ENCODE results near the gene SLC25A31.

SLC25A31 gene

DNA sequence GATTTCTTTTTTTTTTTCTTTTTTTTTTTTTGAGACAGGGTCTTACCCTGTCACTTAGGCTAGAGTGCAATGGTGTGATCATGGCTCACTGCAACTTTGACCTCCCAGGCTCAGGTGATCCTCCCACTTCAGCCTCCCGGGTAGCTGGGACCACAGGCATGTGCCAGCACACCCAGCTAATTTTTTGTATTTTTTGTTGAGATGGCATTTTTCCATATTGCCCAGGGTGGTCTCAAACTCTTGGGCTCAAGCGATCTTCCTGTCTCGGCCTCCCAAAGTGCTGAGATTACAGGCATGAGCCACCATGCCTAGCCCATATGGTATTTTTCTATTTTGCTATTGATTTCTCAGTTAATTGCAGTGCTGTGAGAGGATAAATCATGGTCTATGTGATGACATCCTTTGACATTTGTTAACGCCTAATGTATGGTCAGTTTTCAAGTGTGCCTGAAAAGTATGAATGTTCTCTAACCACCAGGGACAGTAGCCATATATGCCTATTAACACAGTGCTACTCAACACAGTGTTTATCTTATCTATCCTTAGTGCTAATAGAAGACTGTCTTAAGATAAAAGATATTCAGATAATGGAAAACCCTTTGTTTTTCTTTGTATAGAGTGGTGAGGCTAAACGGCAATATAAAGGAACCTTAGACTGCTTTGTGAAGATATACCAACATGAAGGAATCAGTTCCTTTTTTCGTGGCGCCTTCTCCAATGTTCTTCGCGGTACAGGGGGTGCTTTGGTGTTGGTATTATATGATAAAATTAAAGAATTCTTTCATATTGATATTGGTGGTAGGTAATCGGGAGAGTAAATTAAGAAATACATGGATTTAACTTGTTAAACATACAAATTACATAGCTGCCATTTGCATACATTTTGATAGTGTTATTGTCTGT, 42.8 kb downstream of the SLC25A31 start:
- DNase-seq (ENCODE audit: low read depth, low spot score) = no peak
- H3K4me3 ChIP-seq (ENCODE audit: low read length) = no peak overlapping the region

DNA sequence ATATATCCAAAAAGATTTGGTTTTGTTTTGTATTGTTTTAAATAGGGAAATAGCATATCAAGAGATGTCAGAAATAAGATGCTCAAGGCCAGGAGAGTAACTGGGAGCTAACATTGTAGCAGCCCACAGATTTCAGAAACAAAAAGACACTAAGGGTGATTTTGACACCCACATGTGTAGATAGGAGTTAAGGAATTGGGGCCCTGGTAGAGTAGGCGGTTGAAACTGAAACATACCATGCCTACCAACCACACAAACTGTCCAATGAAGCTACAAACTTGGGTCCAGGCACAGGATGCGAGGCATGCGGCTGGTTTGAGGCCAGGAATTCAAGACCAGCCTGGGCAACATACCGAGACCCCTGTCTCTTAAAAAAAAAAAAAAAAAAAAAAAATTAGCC, 45.6 kb downstream of the SLC25A31 start:
- no peak overlapping the region for H3K4me3 ChIP-seq (ENCODE audit: low read length)
- no peak for DNase-seq (ENCODE audit: low read depth, low spot score)

DNA sequence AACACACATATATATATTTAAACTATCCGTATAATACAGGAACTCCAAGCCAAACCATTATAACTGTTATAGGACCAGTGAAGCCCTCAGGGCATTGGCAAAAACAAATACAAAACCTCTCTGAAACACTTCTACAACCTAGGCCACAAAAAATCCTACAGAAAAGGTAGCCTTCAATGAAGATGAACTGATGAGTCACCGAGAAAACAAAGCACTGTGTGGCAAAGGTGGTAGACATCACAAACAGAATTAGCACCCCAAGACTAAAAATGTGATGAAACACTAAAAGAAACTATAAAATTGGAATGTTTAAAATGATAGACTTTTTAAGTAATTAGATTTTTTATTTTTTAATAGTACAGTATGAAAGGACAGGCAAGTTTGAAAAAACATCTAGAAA, 46.4 kb downstream of the SLC25A31 start:
- no peak overlapping the region for H3K4me3 ChIP-seq (ENCODE audit: low read length)
- DNase-seq (ENCODE audit: low read depth, low spot score) = no peak

DNA sequence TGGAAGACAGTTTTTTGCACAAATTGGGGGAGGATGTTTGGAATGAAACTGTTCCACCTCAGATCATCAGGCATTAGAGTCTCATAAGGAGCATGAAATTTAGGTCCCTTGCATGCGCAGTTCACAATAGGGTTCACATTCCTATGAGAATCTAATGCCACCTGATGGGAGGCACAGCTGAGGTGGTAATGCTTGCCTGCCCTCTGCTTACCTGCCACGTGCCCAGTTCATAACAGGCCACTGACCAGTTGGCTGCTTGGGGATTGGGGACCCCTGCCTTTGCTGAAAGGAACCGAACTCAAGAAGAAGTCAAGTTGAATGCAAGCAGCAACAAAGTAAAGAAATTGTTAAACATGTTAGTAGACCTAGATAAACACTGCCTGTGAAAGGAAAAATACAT, 47.3 kb downstream of the SLC25A31 start:
- H3K4me3 ChIP-seq (ENCODE audit: low read length) = no peak overlapping the region
- no peak for DNase-seq (ENCODE audit: low read depth, low spot score)

DNA sequence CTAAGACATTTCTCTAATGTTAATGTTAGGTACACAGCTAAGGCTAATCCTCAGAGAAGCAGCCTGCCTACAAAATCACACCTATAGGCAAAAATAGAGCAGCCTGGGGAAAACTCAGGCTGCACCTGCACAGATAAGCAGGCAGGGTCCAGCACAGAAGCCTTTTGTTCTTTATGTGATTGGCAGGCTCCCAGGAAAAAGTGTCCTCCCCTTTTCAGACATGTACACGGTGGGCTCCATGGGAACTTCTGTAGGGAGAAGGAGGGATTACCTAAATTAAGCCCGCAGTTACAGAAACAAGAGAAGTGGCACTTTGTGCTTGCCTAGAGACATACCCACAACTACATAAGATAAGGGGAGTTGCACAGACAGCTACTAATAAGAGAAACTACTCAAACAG, 47.9 kb downstream of the SLC25A31 start:
- no peak overlapping the region for H3K4me3 ChIP-seq (ENCODE audit: low read length)
- peak; percentile 7 for DNase-seq (ENCODE audit: low read depth, low spot score)

DNA sequence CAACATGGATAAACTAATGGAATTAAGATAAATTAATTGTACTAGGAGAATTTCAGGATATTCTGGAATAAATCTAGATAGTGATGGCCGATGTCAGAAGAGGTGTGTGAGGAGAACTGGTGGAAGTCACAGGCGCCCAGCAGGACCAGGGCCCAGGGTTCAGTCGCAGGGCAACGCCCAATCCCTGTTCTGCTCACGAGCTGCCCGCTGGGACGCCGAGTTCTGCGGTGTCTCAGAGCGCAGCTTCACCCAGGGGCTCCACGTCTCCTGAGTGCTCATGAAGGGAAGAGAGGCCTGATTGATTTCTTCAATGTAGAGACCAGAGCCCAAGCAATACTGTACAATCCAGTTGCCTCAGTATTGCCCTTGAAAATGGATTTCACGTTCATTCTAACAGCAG, 50.4 kb downstream of the SLC25A31 start:
- H3K4me3 ChIP-seq (ENCODE audit: low read length) = no peak overlapping the region
- no peak for DNase-seq (ENCODE audit: low read depth, low spot score)

DNA sequence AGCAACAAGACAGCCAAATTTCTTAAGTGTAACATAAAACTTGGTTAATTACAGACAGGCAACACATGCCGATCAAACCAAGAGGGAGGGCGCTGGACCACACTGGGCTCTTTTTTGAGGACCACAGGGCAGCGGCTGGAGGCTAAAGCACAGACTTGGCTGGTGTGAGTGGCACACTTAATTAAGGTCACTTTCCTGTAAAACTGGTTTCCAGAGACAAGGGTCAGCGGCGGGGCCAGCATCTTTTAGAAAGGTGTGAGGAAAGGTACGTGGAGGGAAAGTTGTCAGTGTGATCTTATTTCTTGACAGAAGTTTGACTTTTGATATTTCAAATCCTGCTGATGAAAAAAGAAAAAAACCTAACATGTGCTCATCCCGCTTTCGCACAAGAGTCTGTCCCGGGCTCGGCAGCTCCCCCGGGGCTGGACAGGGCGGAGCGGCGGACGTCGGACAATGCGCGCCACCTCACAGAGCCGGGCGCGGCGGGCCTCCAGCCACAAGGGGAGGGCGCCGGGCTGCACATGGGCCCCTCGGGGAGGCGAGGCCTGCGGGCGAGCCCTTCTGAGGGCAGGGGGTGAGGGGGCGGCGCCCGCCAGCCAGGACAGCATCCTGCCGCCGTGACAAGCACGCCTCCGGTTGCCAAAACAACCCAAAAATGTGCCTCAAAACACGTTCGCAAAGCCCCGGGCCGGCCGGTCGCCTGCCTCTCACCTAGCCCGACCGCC, 51.3 kb downstream of the SLC25A31 start:
- DNase-seq (ENCODE audit: low read depth, low spot score) = no peak
- H3K4me3 ChIP-seq (ENCODE audit: low read length) = peak overlapping the region; percentile 82

DNA sequence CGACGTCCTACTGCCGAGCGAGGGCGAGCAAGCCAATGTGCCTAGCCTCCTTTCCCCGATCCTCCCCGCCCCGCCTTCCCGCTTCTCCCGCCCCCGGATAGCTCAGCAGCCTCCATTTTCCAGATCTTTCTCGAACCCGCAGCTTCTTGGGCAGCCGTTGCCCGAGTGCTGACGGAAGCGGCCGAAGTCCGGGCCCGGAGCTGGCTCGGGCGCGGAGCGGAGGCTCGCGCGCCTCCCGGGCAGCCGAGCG, 51.8 kb downstream of the SLC25A31 start:
- no peak for DNase-seq (ENCODE audit: low read depth, low spot score)
- peak overlapping the region; percentile 82 for H3K4me3 ChIP-seq (ENCODE audit: low read length)

DNA sequence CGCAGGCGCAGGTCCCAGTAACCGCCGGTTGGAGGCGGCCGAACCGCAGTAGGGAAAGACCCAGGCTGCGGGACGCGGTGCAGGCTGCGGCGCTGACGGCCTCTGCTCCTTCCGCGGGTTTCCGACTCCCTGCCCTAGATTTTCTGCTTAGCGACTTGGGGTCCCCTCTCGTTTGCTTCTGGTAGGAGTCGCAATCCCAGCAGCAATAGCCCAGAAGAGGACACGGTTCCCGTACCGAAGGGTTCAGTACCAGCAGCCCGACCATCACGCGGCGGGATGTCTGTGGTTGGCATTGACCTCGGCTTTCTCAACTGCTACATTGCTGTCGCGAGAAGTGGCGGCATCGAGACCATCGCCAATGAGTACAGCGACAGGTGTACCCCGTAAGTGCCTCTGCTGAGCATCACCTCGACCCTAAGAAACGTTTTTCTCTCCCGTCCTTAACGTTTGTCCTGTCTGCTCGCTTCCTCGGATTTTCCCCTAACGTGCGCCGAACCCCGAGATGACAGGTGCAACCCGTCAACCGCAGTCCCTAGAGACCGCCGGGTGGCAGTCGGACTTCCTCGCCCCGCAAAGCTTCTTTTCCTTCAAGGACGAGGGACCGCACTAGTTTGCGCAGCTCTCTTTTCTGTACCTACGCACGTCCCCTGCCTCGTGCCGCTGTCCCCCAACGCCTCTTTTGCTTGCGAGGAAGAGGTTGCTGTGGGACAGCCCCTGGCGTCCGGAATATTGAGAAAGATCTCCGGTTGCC, 52.2 kb downstream of the SLC25A31 start, which contains the start of gene HSPA4L:
HSPA4L (plus strand) TSS at position 48 of the 751 bp plus-strand sequence; CDS start at position 277, 229 bp downstream.
- peak; percentile 53 for DNase-seq (ENCODE audit: low read depth, low spot score)
- H3K4me3 ChIP-seq (ENCODE audit: low read length) = peak within 1 kb of the TSS; percentile 82

DNA sequence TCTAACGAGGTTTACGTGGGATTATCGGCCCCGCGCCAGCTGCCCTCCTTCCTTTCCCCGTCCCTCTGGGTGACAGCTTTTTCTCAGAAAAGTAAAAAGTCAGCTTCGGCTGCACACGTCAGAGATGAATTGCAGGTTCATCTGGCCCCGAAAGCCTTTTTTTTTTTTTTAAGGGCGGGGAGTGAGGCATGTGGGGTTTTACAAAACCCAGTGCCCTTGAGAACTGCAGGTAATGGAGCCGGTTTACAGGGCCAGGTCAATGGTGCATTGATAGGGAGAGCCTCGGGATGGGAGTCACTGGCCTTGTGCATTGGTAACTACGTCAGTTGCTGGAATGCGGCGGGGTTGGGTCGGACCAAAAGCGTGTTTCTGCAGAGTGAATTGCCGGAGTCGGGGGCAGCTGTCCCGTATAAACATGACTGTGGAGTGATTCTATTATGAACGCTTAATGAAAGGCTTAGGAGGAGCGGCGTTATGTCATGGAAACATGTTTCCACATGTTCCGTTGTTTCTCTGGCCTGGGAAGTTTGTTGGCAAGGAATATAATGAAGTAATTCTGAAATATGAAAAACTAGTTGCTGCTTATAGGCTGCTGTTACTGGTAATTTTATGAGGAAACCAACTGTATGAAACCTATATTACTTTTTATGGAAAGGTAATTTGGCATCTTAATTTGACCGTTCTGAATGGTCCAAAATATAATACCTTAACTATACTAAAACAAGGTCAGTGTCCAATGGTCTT, 53.0 kb downstream of the SLC25A31 start:
- no peak for DNase-seq (ENCODE audit: low read depth, low spot score)

DNA sequence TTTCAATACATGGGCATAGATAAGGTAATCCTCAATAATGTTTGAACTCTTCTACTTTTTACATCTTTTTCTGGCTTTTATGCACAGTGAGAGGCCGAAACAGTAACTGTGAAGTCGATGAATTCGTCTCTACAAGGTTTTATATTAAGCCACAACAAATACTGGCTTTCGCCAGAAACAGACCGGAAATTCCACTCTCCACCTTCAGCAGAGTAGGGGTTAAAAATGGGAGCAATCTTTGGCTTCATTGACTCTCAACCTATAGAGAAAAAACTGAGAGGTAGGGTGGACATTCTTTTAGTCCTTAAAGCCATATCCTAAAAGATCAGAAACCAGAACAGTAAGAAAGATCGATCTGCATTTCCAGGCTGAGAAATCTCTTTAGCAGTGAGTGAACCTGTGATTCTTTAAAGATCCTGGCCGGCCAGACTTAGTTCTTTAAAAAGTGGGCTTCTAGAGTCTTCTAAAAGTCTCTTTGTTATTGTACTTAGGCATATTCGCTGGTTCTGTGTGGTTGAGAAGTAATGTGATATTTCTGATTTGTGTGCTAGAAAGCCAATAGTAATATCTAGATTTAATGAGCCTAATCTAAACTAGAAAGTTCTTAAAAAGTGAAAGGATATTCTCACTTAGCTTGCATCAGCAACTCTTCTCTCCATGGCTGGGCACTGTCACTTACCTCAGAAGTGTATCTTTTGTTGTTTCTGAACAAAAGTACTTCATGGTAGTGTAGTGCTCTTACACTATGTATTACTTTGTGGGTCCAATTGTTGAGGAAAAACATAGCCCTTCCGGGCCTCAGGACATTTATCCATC, 54.0 kb downstream of the SLC25A31 start:
- no peak overlapping the region for H3K4me3 ChIP-seq (ENCODE audit: low read length)
- DNase-seq (ENCODE audit: low read depth, low spot score) = no peak

More for the DNA sequence above, 53.0 kb downstream of the SLC25A31 start:
- H3K4me3 ChIP-seq (ENCODE audit: low read length) = peak overlapping the region; percentile 82

DNA sequence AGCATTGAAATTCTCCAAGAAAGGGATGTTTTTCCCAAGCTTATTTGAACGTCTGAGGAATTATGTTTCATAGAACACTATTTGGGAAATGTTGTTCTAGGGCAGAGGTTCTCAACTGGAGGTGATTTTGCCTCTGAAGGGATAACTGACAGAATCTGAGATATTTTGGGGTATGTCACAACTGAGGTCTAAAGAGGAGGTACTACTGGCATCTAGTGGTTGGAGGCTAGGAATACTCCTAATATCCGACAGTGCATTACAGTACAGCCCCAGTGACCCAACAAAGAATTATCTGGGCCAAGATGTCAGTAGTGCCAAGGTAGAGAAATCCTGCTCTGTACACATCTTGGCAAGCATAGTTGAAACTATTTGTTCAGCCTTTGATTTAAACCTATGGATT, 58.3 kb downstream of the SLC25A31 start:
- DNase-seq (ENCODE audit: low read depth, low spot score) = no peak
- no peak overlapping the region for H3K4me3 ChIP-seq (ENCODE audit: low read length)

DNA sequence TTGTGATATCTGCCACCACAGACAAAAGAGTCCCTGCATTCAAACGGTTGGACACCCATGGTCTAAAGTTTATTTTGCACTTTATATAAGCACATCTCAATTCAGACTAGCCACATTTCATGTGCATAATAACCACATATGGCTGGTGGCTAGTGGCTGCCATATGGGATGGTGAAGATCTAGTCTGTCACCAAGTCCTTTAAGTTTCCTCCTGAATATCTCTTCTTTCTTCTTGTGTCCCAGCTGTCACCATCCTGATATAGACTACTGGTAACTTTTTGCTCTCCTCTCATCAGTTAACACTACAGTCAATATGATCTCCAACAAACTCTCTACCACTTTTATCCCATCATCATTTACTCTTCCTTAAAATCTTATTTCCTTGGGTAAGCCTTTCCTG, 61.2 kb downstream of the SLC25A31 start:
- DNase-seq (ENCODE audit: low read depth, low spot score) = no peak
- no peak overlapping the region for H3K4me3 ChIP-seq (ENCODE audit: low read length)

DNA sequence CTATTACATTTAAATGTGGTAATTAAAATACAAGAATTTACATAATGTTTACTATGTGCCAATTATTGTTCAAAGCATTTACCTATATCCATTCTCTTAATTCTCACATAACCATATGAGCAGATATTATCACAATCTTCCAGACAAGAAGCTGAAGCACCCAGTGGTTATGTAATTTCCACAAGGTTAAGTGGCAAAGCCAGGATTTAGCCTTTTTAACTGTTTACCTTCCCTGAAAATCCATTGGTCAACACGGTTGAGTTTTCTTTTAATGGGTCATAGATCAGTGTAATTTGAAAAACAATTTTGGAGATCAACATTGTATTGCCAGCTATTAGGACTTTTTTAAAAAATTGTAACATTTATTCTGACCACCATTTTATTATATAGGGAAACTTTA, 63.3 kb downstream of the SLC25A31 start:
- DNase-seq (ENCODE audit: low read depth, low spot score) = no peak

DNA sequence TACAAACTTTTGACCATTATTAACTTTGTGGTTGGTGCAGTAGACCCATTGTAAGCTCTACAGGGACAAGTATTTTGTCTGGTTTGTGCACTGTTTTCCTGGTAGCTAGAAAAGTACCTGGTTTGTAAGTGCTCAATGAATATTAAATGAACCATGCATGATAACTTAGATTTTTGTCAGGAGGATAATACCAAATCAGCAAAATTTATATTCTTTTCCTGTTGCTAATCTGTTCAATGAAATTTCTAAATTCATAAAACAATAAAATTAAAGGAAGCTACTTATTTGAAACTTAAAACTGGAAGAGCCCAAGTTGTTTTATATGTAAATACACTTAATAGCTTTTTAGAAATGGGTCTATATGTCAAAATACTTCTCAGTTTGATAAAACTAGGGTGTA, 69.5 kb downstream of the SLC25A31 start:
- H3K4me3 ChIP-seq (ENCODE audit: low read length) = no peak overlapping the region
- no peak for DNase-seq (ENCODE audit: low read depth, low spot score)

More for the DNA sequence above, 63.3 kb downstream of the SLC25A31 start:
- no peak overlapping the region for H3K4me3 ChIP-seq (ENCODE audit: low read length)

DNA sequence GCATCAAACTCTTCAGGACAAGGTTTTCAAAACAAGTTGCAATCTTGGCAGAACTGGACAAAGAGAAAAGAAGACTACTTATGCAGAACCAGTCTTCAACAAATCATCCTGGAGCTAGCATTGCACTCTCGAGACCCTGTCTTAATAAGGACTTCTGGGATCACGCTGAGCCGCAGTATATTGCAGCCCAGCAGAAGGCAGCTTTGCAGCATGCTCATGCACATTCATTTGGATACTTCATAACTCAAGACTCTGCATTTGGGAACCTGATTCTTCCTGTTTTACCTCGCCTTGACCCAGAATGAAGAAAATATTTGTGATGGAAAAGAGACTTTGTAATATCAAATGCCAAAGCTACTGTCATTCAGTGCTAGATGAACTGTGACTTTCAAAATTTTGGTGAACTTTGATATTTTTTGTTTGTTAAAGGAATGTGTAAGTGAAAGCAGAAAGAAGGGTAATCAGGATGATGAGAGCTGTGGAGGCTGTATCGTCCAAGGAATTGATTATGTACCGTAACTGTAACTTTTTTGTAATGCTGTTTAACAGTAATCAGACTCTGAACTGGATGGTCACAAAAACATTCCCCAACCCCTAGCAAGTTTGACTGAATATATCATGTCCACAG, 79.1 kb downstream of the SLC25A31 start:
- DNase-seq (ENCODE audit: low read depth, low spot score) = no peak
- H3K4me3 ChIP-seq (ENCODE audit: low read length) = no peak overlapping the region

DNA sequence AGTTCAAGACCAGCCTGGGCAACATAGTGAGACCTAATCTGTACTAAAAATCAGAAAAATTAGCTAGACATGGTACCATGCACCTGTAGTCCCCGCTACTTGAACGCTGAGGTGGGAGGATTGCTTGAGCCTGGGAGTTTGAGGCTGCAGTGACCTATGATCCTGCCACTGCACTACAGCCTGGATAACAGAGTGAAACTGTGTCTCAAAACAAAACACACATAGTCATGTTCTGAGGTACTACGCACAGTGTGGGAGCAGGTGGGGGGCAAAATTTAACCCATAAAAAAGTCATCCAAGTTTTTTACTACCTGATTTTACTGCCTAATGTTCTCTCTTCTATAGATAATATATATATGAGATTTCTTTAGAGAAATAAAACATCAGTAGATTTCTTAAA, 80.4 kb downstream of the SLC25A31 start:
- H3K4me3 ChIP-seq (ENCODE audit: low read length) = no peak overlapping the region
- DNase-seq (ENCODE audit: low read depth, low spot score) = no peak

DNA sequence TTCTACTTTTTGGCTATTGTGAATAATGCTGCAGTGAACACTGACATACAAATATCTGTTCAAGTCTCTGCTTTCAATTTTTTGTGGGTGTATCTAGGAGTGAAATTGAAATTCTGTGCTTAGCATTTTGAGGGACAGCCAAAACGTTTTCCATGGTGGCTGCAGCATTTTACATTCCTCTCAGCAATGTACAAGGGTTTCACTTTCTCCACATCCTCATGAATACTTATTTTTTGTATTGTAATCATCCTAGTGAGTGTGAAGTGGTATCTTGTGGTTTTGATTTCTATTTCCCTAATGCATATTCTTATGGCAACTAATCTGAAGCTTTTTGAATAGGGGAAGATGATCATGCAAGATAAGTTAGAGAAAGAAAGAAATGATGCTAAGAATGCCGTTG, 92.2 kb downstream of the SLC25A31 start:
- H3K4me3 ChIP-seq (ENCODE audit: low read length) = no peak overlapping the region
- DNase-seq (ENCODE audit: low read depth, low spot score) = no peak
